GM12873 (cell line): Measurements from ENCODE around the gene LINS1.

Experiments used
- CTCF ChIP-seq: IDR thresholded peaks from 2 replicates; pipeline ENCODE4 v1.5.1; 2012; ENCODE audit warnings: low read depth, mild to moderate bottlenecking, moderate library complexity, low read length, control low read depth; ENCODE audit not compliant: insufficient read depth; ENCODE audit errors: missing control alignments

The LINS1 gene

GRCh38 chr15:100570275-100570674, 31.7 kb downstream of the LINS1 start:
- TF ChIP-seq CTCF, result no peak

- no peak for TF ChIP-seq CTCF
Measured at GRCh38 chr15:100569391-100569790, 32.6 kb downstream of the LINS1 start.

GRCh38 chr15:100566850-100567628, 34.9 kb downstream of the LINS1 start:
- no peak for TF ChIP-seq CTCF

- no peak for TF ChIP-seq CTCF
Measured at GRCh38 chr15:100565591-100565990, 36.4 kb downstream of the LINS1 start.

- TF ChIP-seq CTCF, result no peak
Measured at GRCh38 chr15:100560323-100560722, 41.7 kb downstream of the LINS1 start.

GRCh38 chr15:100559330-100559729, 42.7 kb downstream of the LINS1 start:
- no peak for TF ChIP-seq CTCF

GRCh38 chr15:100558771-100559254, 43.2 kb downstream of the LINS1 start:
- TF ChIP-seq CTCF, result no peak
